GM21381 (cell line): ENCODE data around the gene BNC2.
"Not testable (repeated sequence)": the region's sequence is repeated elsewhere in the genome, so short reads cannot be mapped to it uniquely, and the experiment has no call there.

Experiments
- ATAC-seq: cut with Tn5 transposase; IDR thresholded peaks from one replicate; pipeline ENCODE4 v1.9.1; 2021; ENCODE audit warnings: mild to moderate bottlenecking, moderate library complexity; ENCODE audit not compliant: unreplicated experiment

BNC2 gene, protein sequence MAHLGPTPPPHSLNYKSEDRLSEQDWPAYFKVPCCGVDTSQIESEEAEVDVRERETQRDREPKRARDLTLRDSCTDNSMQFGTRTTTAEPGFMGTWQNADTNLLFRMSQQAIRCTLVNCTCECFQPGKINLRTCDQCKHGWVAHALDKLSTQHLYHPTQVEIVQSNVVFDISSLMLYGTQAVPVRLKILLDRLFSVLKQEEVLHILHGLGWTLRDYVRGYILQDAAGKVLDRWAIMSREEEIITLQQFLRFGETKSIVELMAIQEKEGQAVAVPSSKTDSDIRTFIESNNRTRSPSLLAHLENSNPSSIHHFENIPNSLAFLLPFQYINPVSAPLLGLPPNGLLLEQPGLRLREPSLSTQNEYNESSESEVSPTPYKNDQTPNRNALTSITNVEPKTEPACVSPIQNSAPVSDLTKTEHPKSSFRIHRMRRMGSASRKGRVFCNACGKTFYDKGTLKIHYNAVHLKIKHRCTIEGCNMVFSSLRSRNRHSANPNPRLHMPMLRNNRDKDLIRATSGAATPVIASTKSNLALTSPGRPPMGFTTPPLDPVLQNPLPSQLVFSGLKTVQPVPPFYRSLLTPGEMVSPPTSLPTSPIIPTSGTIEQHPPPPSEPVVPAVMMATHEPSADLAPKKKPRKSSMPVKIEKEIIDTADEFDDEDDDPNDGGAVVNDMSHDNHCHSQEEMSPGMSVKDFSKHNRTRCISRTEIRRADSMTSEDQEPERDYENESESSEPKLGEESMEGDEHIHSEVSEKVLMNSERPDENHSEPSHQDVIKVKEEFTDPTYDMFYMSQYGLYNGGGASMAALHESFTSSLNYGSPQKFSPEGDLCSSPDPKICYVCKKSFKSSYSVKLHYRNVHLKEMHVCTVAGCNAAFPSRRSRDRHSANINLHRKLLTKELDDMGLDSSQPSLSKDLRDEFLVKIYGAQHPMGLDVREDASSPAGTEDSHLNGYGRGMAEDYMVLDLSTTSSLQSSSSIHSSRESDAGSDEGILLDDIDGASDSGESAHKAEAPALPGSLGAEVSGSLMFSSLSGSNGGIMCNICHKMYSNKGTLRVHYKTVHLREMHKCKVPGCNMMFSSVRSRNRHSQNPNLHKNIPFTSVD

GRCh38 chr9:16870596-16871335 lies at the start of gene BNC2:
BNC2 (minus strand) TSS chr9:16870670; CDS start chr9:16870648, 22 bp downstream.
- ATAC-seq = no peak

- ATAC-seq = no peak
Observed at GRCh38 chr9:16918920-16919319, 48.5 kb upstream of the BNC2 start.

GRCh38 chr9:16915126-16915831 lies 44.8 kb upstream of the BNC2 start:
- ATAC-seq = no peak

GRCh38 chr9:16912197-16912596 lies 41.7 kb upstream of the BNC2 start:
- ATAC-seq = no peak

DNA sequence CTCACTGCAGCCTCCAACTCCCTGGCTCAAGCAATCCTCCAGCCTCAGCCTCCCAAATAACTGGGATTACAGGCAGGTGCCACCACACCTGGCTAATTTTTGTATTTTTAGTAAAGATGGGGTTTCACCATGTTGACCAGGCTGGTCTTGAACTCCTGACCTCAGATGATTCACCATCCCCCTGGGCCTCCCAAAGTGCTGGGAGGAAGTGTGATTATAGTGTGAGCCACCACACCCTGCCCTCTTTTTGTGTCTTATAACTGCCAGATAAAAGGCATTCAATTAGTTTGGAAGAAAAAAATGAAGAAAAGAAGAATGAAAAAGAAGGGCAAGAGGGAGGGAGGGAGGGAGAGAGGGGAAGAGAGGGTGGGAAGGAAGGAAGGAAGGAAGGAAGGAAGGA lies 37.7 kb upstream of the BNC2 start:
- ATAC-seq = not testable (repeated sequence)

DNA sequence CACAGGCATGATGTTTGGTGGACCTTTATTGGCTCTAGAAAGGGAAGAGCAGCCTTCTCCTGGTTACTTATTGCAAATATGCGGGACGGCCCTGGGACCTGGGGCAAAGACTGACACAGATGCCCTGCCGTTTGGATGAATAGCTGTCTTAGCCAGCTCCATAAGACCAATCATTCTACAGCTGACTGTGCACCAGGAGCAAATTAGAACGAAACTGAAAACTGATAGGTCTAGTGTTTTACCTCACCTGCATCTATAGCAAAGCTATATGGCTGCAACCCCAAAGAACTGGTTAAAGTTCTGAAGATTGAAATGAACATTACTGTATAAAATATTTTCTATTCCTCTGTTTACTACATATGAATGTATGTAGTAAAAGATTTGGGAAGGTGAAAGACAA lies 34.2 kb upstream of the BNC2 start:
- no peak for ATAC-seq

DNA sequence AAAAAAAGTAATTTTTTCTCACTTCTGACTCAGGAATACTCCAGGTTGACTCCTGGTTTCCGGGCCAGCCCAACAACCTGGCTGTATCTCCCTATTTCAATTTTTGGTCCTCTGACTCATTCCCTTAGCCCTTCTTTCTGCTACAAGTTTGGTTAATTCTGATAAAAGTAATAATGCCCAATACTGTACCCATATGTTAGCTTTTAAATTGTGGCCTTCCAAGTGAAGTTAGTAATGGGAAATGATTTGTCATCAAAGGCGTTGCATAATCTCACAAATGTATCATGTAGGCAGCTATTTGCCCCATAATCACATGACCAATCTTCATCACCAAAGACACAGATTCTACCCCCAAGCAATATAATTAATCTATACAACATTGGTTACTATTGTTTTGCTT lies 31.1 kb upstream of the BNC2 start:
- no peak for ATAC-seq

GRCh38 chr9:16899606-16900005 lies 29.1 kb upstream of the BNC2 start:
- no peak for ATAC-seq

GRCh38 chr9:16898464-16898863 lies 28.0 kb upstream of the BNC2 start:
- ATAC-seq = no peak

- ATAC-seq = no peak
Observed at GRCh38 chr9:16888594-16888993, 18.1 kb upstream of the BNC2 start.

DNA sequence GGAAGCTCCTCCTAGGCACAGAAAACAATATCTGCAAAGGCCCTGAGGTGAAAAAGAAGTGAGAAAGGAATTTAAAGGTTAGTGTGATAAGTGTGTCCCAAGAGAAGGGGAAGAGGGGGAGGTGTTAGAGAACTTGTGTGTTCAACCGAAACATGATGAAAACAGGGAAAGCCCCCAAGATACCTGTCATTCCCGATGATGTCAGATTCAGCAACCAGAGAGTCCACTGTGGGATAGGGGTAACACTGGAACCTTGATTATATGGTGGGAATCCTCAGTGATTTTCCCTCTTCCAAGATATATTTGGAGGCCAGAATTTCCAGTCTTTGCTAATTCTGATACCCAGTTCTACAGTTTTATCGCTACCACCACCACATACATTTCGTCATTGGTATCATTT lies 15.5 kb upstream of the BNC2 start:
- no peak for ATAC-seq

GRCh38 chr9:16884952-16885513 lies 14.6 kb upstream of the BNC2 start:
- no peak for ATAC-seq

- no peak for ATAC-seq
Observed at GRCh38 chr9:16884373-16884772, 13.9 kb upstream of the BNC2 start.

- no peak for ATAC-seq
Observed at GRCh38 chr9:16883586-16883985, 13.1 kb upstream of the BNC2 start.

GRCh38 chr9:16882440-16882839 lies 12.0 kb upstream of the BNC2 start:
- ATAC-seq = not testable (repeated sequence)

DNA sequence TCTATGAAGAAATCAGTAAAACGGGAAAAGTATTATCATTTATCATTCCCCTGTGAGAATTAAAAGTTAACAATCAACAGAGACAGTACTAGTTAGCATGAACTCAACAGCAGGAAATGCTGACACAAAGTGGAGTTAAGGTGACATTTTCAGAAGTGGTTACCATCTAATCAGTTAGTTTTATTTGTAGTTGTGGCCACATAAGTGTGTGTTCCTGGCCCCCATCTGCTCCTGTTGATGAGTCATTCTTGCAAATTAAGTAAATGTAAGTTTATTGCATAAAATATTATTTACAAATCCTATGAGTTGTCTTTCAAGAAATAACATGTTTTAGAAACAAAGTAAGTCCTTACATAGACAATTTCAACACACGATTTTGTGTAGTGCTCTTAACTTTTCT lies 8.9 kb upstream of the BNC2 start:
- no peak for ATAC-seq

- no peak for ATAC-seq
Observed at GRCh38 chr9:16877256-16877655, 6.8 kb upstream of the BNC2 start.

- ATAC-seq = no peak
Observed at GRCh38 chr9:16873126-16873802, 2.8 kb upstream of the BNC2 start.
